ENCODE data around the gene TSR3.

GRCh38 chr16:1300664-1301476 is 50.8 kb downstream of the TSR3 start:
- TF ChIP-seq EP300 (IDR thresholded peaks at IDR 0.05) (no peak), POLR2A (IDR thresholded peaks at IDR 0.05) (no peak)

Data from ovary (tissue), 1 donor.